Measurements from ENCODE around the gene CRYGN.
A peak's percentile ranks its signal among the peaks of the same experiment; 100 is the strongest.

CRYGN gene

DNA sequence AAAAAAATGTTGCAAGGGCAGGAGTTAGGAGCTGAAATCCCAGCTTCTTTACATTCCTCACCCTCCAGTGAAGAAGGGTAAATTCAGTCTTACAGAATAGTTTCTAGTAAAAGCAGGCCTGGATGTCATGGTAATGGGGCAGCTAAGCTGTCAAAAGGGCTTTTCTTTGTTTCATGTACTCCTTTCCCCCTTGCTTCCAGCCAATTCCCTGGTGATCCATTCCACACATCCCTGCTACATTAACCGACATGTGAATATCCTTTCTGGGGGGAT lies 43.7 kb upstream of the CRYGN start:
- DNase-seq (ENCODE audit: low read depth): no peak
- TF ChIP-seq, protein P1, sequence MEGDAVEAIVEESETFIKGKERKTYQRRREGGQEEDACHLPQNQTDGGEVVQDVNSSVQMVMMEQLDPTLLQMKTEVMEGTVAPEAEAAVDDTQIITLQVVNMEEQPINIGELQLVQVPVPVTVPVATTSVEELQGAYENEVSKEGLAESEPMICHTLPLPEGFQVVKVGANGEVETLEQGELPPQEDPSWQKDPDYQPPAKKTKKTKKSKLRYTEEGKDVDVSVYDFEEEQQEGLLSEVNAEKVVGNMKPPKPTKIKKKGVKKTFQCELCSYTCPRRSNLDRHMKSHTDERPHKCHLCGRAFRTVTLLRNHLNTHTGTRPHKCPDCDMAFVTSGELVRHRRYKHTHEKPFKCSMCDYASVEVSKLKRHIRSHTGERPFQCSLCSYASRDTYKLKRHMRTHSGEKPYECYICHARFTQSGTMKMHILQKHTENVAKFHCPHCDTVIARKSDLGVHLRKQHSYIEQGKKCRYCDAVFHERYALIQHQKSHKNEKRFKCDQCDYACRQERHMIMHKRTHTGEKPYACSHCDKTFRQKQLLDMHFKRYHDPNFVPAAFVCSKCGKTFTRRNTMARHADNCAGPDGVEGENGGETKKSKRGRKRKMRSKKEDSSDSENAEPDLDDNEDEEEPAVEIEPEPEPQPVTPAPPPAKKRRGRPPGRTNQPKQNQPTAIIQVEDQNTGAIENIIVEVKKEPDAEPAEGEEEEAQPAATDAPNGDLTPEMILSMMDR (IDR thresholded peaks at IDR 0.05; ENCODE audit: insufficient read depth, low read depth, low read length, missing control alignments): no peak

GRCh38 chr7:151482883-151483710 lies 43.2 kb upstream of the CRYGN start:
- no peak overlapping the region for H3K4me3 ChIP-seq (ENCODE audit: low read depth, low read length)
- DNase-seq (ENCODE audit: low read depth): no peak
- TF ChIP-seq, protein P1 (IDR thresholded peaks at IDR 0.05; ENCODE audit: insufficient read depth, low read depth, low read length, missing control alignments): no peak

More for the DNA sequence above, 43.7 kb upstream of the CRYGN start:
- H3K4me3 ChIP-seq (ENCODE audit: low read depth, low read length): no peak overlapping the region

- H3K4me3 ChIP-seq (ENCODE audit: low read depth, low read length): no peak overlapping the region
- DNase-seq (ENCODE audit: low read depth): no peak
- TF ChIP-seq, protein P1 (IDR thresholded peaks at IDR 0.05; ENCODE audit: insufficient read depth, low read depth, low read length, missing control alignments): no peak
Measured at GRCh38 chr7:151481650-151482505, 41.9 kb upstream of the CRYGN start.

DNA sequence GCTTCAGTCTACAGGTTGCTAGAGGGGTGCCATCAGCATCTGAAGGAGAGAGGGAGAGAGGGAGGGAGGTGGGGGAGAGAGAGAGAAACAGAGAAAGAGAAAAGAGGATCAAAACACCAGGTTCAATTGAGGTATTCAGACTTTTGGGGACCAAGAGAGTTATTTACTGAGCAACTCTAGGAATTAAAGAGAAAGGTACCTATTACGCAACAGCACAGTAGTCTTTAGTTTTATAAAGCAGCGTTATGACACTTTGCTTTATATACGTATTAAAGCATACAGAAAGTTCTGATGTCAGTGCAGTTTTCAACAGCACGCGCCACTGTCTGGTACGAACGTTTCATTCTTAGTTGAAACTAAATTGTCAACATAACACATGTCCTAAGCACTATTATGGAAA lies 37.9 kb upstream of the CRYGN start:
- no peak overlapping the region for H3K4me3 ChIP-seq (ENCODE audit: low read depth, low read length)
- TF ChIP-seq, protein P1 (IDR thresholded peaks at IDR 0.05; ENCODE audit: insufficient read depth, low read depth, low read length, missing control alignments): no peak
- DNase-seq (ENCODE audit: low read depth): no peak

DNA sequence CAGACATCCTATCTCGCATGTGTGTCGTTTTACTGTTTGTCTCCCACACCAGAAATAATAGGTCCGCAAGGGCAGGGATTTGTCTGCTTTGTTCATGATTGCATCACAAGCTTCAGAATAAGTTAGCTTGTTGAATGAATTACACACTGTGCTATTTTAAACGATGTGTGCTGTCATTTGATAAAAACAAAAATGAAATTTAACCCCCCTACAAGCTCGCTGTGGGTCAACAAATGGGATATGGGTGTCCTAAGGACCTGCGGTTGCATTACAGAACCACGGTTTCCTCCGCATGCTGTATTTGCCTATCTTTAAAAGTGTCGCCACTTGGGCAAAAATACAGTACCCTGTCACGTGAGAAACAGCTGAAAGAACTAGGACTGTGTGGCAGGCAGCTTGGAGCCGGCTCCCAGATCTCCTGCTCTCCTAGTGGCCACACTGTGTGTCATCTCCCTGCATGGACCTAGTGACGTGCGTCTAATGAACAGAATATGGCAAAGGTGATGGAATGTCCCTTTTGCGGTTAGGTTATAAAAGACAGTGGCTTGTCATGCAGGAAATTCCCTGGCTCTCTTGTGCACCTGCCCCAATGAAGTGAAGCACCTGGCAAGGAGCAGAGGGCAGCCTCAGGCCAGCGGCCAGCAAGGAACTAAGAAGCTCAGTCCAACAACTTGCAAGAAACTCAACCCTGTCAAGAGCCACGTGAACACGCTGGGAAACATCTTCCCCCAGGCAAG lies 32.9 kb upstream of the CRYGN start:
- TF ChIP-seq, protein P1 (IDR thresholded peaks at IDR 0.05; ENCODE audit: insufficient read depth, low read depth, low read length, missing control alignments): no peak
- peak overlapping the region; percentile 40 for H3K4me3 ChIP-seq (ENCODE audit: low read depth, low read length)
- peak; percentile 87 for DNase-seq (ENCODE audit: low read depth)

DNA sequence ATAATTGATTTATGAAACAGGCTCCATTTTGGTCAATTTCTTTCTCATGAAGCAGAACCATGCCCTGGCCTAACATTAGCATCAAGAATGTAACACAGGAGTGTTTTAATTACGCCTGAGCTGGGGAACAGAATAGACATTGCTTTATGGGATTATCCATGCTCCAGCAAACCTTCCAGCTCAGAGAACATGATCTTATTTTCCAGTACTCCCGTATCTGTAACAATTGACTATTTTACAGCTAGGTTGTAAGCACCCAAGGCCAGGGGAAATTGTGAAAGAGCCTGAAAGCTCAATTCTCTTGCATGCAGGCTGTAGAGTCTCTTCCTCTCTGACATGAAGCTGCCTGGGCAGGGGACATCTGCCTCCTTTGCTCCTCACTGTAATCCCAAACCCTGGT lies 30.8 kb upstream of the CRYGN start:
- TF ChIP-seq, protein P1 (IDR thresholded peaks at IDR 0.05; ENCODE audit: insufficient read depth, low read depth, low read length, missing control alignments): no peak
- H3K4me3 ChIP-seq (ENCODE audit: low read depth, low read length): no peak overlapping the region

More for the DNA sequence above, 30.8 kb upstream of the CRYGN start:
- peak; percentile 36 for DNase-seq (ENCODE audit: low read depth)
